Hippocampal formation (tissue), 2 donors: ENCODE data around the gene UFL1.
"Not testable (repeated sequence)": the region's sequence is repeated elsewhere in the genome, so short reads cannot be mapped to it uniquely, and the experiment has no call there.

Experiments
- DNase-seq, 2 donors: peaks; one replicate each; lab custom pipeline; 2025; lab: John Stamatoyannopoulos, UW

Gene UFL1

DNA sequence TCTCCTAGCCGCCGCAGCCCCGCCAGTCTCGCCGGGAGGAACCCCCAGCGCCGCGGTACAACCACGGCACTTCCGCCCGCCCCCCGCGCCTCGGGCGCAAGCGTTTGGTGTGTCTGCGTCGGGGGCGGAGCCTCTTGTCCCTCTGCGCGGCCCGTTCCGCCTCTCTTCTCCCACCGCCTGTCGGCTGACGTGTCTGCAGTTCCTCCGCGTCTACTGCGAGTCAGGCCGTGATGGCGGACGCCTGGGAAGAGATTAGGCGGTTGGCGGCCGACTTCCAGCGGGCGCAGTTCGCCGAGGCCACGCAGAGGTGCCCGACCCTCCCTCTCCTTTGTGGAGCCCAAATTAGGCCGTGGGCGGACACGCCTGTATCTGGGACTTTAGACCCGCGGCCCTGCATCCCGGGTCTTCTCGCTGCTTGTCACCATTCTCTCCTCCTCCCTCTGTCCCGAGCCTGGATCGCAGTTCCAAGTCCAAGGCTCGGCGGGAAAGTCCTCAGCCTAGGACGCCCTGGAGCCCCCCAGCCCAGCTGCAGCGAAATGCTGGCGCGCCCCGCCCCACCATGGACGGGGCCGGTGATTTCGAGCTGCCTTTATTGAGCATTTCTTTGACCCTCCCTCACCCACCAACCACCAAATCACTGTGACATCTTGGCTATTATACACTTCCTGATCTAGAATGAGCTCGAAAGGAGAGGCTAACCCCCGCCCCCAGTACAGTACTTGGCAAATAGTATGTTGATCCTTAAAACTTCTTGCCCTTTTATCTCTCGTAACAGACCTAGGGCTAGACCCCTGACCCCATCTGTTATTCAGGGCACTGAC lies at the start of gene UFL1:
Gene UFL1, plus strand, starts transcription at position 163 of the 821 bp plus-strand sequence. Its CDS starts 68 bp downstream, at position 231.
- peak; percentile 86 to 97 for DNase-seq

DNA sequence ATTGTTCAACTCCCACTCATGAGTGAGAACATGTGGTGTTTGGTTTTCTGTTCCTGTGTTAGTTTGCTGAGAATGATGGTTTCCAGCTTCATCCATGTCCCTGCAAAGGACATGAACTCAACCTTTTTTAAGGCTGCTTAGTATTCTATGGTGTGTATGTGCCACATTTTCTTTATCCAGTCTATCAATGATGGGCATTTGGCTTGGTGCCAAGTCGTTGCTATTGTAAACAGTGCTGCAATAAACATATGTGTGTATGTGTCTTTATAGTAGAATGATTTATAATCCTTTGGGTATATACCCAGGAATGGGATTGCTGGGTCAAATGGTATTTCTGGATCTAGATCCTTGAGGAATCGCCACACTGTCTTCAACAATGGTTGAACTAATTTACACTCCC lies 49.3 kb upstream of the UFL1 start:
- not testable (repeated sequence) for DNase-seq

GRCh38 chr6:96478695-96479094 lies 42.9 kb upstream of the UFL1 start:
- no peak for DNase-seq

- no peak for DNase-seq
These were observed 29.7 kb upstream of the UFL1 start for GRCh38 chr6:96491926-96492325.

DNA sequence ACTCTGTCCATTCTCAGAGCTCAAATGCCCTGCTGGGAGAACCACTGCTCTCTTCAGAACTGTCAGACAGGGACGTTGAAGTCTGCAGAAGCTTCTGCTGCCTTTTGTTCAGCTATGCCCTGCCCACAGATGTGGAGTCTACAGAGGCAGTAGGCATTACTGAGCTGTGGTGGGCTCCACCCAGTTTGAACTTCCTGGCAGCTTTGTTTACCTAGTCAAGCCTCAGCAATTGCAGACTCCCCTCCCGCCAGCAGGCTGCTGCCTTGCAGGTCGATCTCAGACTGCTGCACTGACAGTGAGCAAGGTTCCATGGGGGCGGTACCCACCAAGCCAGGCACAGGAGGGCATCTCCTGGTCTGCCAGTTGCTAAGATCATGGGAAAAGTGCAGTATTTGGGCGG lies 21.8 kb upstream of the UFL1 start:
- no peak for DNase-seq

DNA sequence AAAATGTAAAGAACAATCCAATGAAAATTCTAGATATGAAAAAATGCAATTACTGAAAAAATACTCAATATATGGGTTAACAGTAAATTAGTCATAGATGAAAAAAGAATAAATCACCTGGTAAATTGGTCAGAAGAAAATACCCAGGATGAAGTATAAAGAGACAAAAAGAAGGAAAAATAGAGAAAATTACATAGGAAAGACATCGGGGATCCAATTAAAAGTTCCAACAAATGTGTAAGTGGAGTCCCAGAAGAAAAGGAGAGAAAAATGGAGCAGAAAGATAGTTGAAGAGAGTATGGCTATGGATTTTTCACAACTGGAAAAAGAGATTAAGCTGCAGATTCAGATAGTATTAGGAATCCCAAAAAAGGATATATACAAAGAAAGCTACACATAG lies 18.7 kb upstream of the UFL1 start:
- no peak for DNase-seq

DNA sequence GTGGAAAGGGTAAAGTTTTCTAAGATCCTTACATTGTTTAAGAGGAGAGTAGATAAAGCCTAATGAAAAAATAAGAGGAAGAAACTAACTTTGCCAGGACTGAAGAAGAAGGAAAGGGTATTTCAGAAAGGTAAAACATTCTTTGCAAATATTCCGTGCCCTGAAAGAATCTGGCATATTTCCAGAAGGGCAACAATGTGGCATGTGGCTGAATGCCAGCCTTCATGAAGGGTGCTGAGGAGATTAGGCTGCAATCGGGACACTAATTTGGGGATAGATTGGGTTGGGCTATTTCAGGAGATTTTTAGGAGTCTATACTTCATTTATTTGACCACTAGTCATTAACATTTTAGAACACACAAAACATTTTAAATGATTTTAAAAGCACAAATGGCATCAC lies 16.2 kb upstream of the UFL1 start:
- DNase-seq = no peak

- DNase-seq = no peak
These were observed 12.3 kb upstream of the UFL1 start for GRCh38 chr6:96509281-96509680.

DNA sequence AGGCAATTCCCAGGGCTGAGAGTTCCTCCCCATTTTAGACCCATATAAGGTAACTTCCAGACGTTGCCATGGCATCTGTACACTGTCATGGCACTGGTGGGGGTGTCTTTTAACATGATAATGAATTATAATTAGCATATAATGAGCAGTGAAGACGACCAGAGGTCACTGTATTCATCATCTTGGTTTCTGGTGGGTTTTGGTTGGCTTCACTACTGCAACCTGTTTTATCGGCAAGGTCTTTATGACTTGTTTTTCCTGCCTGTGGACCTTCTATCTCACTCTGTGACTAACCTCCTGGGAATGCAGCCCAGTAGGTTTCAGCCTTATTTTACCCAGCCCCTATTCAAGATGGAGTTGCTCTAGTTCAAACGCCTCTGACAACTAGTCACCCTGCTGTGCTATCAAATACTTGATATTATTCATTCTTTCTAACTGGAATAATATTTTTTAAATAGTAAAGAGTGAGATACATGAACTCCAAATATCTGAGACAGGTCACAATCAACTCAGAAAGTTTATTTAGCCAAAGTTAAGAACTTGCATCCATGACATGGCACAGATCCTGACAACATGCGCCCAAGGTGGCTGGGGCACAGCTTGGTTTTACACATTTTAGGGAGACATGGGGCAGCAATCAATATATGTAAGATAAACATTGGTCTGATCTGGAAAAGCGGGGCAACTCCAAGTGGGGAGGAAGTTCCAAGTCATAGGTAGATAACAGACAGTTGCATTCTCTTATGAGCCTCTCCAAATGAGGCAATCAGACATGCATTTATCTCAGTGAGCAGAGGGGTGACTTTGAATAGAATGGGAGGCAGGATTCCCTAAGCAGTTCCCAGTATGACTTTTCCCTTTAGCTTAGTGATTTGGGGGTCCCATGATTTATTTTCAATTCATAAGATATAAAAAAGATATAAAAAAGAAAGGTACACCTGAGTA lies 1.2 kb upstream of the UFL1 start:
- DNase-seq = no peak

DNA sequence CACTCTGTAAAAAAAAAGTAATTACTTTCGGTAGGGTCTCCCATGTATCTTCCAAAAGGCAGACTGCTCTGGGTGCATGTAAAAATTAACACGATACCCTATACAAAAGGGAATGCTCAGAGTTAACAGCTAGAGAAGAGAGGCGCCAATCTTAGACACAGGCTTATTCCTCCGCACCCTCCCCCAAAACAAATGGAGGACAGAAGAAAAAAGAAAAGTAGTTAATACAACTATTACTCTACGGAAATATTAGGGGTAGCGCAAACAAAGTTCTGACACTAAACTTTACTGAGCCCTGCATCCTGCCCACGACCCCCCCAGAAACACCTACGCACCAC lies 331 bp upstream of the UFL1 start:
- no peak for DNase-seq

GRCh38 chr6:96522465-96523009 lies 931 bp downstream of the UFL1 start:
- no peak for DNase-seq

DNA sequence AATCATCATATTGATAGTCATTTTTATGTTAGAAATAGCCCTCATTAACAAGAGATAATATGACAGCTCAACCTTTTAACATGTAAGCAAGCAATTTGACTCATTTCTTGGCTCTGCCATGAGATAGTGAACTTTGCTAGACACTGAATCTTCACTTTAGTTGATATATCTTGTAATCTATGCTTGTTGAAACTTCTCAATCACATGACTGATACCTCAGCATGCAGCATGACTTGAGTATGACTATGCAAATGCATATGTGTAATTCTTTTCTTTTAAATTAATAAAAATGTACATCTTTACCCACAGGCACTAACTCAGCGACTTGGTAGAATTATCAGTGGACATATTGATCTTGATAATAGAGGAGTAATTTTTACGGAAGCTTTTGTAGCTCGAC lies 6.6 kb downstream of the UFL1 start:
- no peak for DNase-seq

DNA sequence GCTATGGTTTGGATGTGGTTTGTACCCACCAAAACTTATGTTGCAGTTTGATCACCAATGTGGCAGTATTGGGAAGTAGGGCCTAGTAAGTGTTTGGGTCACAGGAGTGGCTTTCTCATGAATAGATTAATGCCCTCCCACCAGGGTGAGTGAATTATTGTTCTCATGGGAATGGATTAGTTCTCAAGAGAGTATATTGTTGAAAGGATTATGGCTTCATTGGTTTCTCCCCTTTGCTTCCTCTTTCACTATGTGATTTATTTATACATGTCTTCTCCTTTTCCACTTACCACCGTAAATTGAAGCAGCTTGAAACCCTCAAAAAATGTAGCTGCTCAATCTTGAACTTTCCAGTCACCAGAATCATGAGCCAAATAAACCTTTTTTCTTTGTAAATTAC lies 10.8 kb downstream of the UFL1 start:
- DNase-seq = no peak

DNA sequence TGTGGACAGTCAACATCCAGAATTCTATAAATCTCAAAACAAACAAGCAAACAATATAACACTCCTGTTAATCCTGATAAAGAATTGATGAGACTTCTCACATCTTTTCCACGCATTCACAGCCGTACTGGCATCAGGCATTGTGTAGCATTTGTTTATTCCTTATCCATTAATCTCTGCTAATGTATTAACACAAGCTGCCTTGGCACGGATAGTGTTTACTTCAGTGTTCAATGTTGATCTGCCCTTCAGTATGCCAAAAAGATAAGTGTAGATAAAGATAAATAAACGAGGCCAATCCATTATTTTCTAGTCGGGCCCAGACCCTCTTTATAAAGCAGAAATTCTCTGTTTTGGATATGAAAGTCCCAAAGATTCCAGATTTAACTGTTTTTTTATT lies 16.1 kb downstream of the UFL1 start:
- DNase-seq = no peak

- DNase-seq = peak; percentile 4 to 8
These were observed 21.1 kb downstream of the UFL1 start for GRCh38 chr6:96542702-96543101.

DNA sequence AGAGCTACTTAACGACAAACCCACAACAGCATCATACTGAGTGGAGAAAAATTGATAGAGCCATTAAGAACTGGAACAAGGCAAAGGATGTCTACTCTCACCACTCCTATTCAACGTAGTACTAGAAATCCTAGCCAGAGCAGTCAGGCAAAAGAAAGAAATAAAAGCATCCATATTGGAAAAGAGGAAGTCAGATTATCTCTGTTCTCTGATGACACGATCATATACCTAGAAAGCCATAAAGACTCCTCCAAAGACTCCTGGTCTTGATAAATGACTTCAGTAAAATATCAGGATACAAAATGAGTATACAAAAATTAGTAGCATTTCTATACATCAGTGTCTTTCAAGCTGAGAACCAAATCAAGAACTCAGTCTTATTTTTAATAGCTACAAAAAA lies 24.3 kb downstream of the UFL1 start:
- DNase-seq = no peak

DNA sequence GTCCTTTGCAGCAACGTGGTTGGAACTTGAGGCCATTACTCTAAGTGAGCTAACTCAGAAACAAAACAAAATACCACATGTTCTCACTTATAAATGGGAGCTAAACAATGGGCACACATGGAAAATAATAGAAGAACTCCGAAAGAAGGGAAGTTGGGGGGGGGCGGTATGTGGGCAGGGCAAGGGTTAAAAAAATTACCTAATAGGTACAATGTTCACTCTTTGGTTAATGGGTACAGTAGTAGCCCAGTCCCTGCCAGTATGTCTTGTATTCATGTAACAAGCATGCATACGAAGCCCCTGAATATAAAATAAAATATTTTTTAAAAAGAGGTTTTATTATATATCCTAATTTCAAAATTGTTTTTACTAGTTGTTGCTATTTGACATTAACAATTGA lies 26.0 kb downstream of the UFL1 start:
- no peak for DNase-seq

DNA sequence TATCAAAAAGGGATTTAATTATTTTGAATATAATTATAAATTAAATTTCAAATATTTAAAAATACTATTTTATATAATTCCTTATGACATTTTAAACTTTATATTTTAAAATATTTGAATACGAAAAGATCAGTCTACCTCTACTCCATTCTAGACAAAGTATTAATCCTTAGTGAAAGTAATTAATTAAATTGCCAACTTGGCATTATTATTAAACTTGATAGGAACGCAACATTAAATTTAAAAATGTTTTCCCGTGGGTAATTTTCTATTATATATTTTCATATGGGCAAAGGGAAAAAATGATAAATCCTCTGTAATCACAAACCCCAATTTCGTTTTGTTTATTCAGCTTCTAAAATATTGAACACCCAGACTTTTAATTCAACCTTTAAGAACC lies 33.0 kb downstream of the UFL1 start:
- DNase-seq = no peak

GRCh38 chr6:96559740-96560139 lies 38.1 kb downstream of the UFL1 start:
- not testable (repeated sequence) for DNase-seq

DNA sequence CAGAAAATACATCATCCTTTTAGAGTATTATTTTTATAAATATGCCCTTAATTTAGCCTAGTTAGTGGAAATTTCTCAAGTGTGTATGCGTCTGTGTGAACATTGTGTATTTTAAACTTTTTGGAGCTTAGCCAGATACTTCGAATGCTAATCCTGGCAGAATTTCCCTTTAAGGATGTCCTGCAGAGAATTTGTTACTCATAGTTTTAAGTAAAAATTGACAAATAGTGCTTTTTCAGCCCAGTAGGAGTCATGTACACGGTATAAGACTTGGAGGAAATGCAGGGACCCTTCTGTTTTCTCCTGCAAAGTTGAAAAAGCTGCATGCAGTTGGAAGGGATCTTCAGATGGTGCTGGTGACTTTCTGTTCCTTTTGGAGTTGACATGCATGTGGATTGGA lies 41.3 kb downstream of the UFL1 start, which contains the start of gene FHL5:
Gene FHL5, plus strand, starts transcription at position 243 of the 400 bp plus-strand sequence. CDS start 40,486 bp downstream, outside the sequence.
- DNase-seq = no peak

- no peak for DNase-seq
These were observed 42.2 kb downstream of the UFL1 start for GRCh38 chr6:96563853-96564252.

DNA sequence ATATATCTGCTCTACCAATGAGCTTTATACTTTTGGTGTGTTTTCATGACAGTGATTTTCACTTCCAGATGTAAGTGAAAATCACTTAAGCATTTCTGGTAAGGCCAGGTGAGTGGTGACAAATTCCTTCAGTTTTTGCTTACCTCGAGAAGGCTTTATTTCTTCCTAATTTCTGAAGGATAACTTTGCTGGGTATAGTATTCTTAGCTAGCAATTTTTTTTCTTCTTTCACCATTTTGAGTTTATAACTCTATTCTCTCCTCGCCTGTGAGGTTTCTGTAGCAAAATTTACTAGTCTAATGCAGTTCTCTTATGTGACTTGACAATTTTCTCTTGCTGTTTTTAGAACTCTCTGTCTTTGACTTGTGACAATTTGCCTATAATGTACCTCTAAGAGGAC lies 48.4 kb downstream of the UFL1 start:
- no peak for DNase-seq

DNA sequence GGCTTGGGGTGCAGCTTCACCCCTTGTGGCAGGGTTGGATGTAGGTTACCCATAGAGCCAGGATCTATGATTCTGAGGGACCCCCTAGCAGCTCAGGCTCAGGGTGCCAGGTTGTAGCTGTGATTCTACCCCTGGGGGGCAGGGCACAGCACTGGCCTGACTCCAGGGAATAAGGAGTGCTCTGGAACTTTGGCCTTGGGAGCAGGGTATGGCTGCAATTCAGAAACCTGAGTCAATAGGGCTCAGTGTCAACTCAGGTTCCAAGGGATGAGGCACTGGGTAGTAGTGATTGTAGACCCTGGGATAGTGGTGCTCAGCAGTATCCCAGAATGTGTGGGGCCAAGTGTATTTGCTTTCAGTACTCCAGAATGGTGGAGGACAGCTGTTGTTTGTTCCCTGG lies 49.9 kb downstream of the UFL1 start:
- DNase-seq = no peak
